Fibroblast of mammary gland (primary cell): Measurements from ENCODE around the gene CUL3.

Source experiments
- DNase-seq: peaks from one replicate; pipeline ENCODE4 v3.0.0-alpha.2; 2010; ENCODE audit warnings: low read depth
- H3K4me3 ChIP-seq: 2 replicates; pipeline ENCODE4 v1.5.1; 2011; ENCODE audit warnings: low read depth, mild to moderate bottlenecking, low read length, moderate library complexity; ENCODE audit not compliant: control insufficient read depth
- TF ChIP-seq, protein P1 (sequence below): conservative IDR thresholded peaks from 2 replicates; pipeline ENCODE4 v1.5.1; 2011; ENCODE audit warnings: low read depth, low read length, inconsistent platforms; ENCODE audit not compliant: control insufficient read depth, insufficient read depth

Gene CUL3

GRCh38 chr2:224472827-224473226, 112.3 kb downstream of the CUL3 start:
- H3K4me3 ChIP-seq, result no peak overlapping the region
- no peak for DNase-seq
- TF ChIP-seq, protein P1, sequence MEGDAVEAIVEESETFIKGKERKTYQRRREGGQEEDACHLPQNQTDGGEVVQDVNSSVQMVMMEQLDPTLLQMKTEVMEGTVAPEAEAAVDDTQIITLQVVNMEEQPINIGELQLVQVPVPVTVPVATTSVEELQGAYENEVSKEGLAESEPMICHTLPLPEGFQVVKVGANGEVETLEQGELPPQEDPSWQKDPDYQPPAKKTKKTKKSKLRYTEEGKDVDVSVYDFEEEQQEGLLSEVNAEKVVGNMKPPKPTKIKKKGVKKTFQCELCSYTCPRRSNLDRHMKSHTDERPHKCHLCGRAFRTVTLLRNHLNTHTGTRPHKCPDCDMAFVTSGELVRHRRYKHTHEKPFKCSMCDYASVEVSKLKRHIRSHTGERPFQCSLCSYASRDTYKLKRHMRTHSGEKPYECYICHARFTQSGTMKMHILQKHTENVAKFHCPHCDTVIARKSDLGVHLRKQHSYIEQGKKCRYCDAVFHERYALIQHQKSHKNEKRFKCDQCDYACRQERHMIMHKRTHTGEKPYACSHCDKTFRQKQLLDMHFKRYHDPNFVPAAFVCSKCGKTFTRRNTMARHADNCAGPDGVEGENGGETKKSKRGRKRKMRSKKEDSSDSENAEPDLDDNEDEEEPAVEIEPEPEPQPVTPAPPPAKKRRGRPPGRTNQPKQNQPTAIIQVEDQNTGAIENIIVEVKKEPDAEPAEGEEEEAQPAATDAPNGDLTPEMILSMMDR, result no peak

DNA sequence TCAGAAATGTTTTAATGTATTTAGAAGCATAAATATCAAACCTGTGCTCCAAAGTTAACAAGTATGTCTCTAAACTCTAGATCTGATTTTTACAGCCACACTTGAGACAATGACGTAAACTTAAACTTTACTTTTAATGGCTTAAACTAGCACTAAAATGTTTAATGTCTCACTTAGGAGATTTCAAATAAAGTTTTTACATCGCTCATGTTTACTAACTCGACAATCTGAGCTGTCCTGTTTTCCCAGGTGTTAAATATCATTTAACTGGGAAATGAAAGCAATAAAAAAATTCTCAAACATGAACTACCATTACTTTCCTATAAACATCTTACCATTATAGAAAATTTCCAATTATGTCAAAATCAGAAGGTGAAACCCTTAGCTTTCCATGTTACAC, 113.0 kb downstream of the CUL3 start:
- no peak for DNase-seq
- TF ChIP-seq, protein P1, result no peak

DNA sequence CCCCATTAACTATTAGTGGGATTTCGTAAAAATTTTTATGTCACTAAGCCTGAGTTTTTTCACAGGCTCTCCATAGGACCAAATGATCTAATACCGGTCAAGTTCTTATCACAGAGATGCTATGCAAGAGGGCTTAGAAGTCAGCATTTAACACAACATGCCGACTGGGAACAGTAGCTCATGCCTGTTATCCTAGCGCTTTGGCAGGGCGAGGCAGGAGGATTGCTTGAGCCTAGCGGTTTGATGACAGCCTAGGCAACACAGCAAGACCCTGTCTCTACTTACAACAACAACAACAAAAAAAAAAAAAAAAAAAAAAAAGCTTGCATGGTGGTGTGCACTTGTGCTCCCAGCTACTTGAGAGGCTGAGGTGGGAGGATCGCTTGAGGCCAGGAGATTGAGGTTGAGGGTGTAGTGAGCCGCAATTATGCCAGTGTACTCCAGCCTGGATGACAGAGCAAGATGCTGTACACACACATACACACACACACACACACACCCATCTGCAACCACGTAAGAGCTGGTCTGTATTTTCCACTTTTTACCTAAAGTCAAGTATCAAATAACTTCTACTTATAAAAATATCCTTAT, 115.7 kb downstream of the CUL3 start:
- no peak for DNase-seq
- H3K4me3 ChIP-seq, result no peak overlapping the region
- TF ChIP-seq, protein P1, result no peak

More for the DNA sequence above, 113.0 kb downstream of the CUL3 start:
- no peak overlapping the region for H3K4me3 ChIP-seq

GRCh38 chr2:224466304-224466895, 118.8 kb downstream of the CUL3 start:
- H3K4me3 ChIP-seq, result no peak overlapping the region
- TF ChIP-seq, protein P1, result no peak
- DNase-seq, result no peak

- no peak overlapping the region for H3K4me3 ChIP-seq
- TF ChIP-seq, protein P1, result no peak
- DNase-seq, result no peak
Measured at GRCh38 chr2:224461391-224461790, 123.8 kb downstream of the CUL3 start.

GRCh38 chr2:224457408-224458096, 127.6 kb downstream of the CUL3 start:
- H3K4me3 ChIP-seq, result no peak overlapping the region
- DNase-seq, result no peak
- TF ChIP-seq, protein P1, result no peak
